Ishikawa (cell line): ENCODE measurements around the gene CCDC7.

ENCODE experiments used
- EP300 ChIP-seq: IDR thresholded peaks from 2 replicates; pipeline ENCODE4 v1.6.1; 2012; ENCODE audit warnings: borderline replicate concordance
- FOXM1 ChIP-seq: IDR thresholded peaks from 2 replicates; pipeline ENCODE4 v1.6.1; 2012; ENCODE audit warnings: low read depth, borderline replicate concordance
- MAX ChIP-seq: IDR thresholded peaks from 2 replicates; pipeline ENCODE4 v1.6.1; 2012
- NFIC ChIP-seq: IDR thresholded peaks from 2 replicates; pipeline ENCODE4 v1.6.1; 2012
- RAD21 ChIP-seq: IDR thresholded peaks from 2 replicates; pipeline ENCODE4 v1.6.1; 2012; ENCODE audit warnings: low read depth
- REST ChIP-seq: IDR thresholded peaks from 2 replicates; pipeline ENCODE4 v1.6.1; 2012; ENCODE audit warnings: low read depth, mild to moderate bottlenecking
- TAF1 ChIP-seq: IDR thresholded peaks from 2 replicates; pipeline ENCODE4 v1.6.1; 2012; ENCODE audit warnings: low read depth, mild to moderate bottlenecking
- TCF12 ChIP-seq: IDR thresholded peaks from 2 replicates; pipeline ENCODE4 v1.6.1; 2012; ENCODE audit warnings: low read depth
- TEAD4 ChIP-seq: IDR thresholded peaks from 2 replicates; pipeline ENCODE4 v1.6.1; 2012
- USF1 ChIP-seq: IDR thresholded peaks from 2 replicates; pipeline ENCODE4 v1.6.1; 2012

- TF ChIP-seq EP300 (no peak), NFIC (no peak), RAD21 (no peak), REST (no peak), FOXM1 (no peak), TEAD4 (no peak), MAX (no peak), TAF1 (no peak), TCF12 (no peak), USF1 (no peak)
Measured at GRCh38 chr10:32773105-32773504, 327.2 kb downstream of the CCDC7 start.
